ENCODE results near the gene SSNA1.

Gene SSNA1

GRCh38 chr9:137148661-137149060, 39.8 kb upstream of the SSNA1 start:
- H3K27ac ChIP-seq (ENCODE audit: low read length), result no peak overlapping the region
- no peak overlapping the region for H3K9ac ChIP-seq (ENCODE audit: low read depth, low read length)

GRCh38 chr9:137149363-137149762, 39.1 kb upstream of the SSNA1 start:
- Histone ChIP-seq H3K4me2 (ENCODE audit: insufficient read depth, low read length) (no peak overlapping the region), H3K79me2 (ENCODE audit: insufficient read depth, low read length) (no peaks in the 10 kb centered on the region), H3K27me3 (ENCODE audit: insufficient read depth, low read length, poor library complexity) (no peaks in the 10 kb centered on the region), H4K20me1 (ENCODE audit: insufficient read depth, low read length) (no peaks in the 10 kb centered on the region), H3K9ac (ENCODE audit: low read depth, low read length) (no peak overlapping the region), H3K4me1 (ENCODE audit: insufficient read depth, low read length) (no peaks in the 10 kb centered on the region), H2AFZ (ENCODE audit: low read depth, low read length) (no peak overlapping the region), H3K4me3 (ENCODE audit: low read depth in 1 of 2, low read length in 2 of 2) (no peak overlapping the region), H3K36me3 (ENCODE audit: insufficient read depth, low read length) (no peaks in the 10 kb centered on the region), H3K9me3 (ENCODE audit: insufficient read depth, low read length, severe bottlenecking) (no peaks in the 10 kb centered on the region), H3K27ac (ENCODE audit: low read length) (no peak overlapping the region)
- no peak for ATAC-seq (ENCODE audit: insufficient read depth, low read depth)
- DNase-seq, result no peak
- TF ChIP-seq CTCF (IDR thresholded peaks at IDR 0.05; ENCODE audit: borderline replicate concordance, extremely low read depth, low read length, poor library complexity, severe bottlenecking) (no peak), EZH2 (IDR thresholded peaks at IDR 0.05; ENCODE audit: borderline replicate concordance, low read depth, low read length, severe bottlenecking) (no peak)

More at GRCh38 chr9:137148661-137149060, 39.8 kb upstream of the SSNA1 start:
- no peaks in the 10 kb centered on the region for H3K4me1 ChIP-seq (ENCODE audit: insufficient read depth, low read length)
- no peak overlapping the region for H2AFZ ChIP-seq (ENCODE audit: low read depth, low read length)
- no peak overlapping the region for H3K4me2 ChIP-seq (ENCODE audit: insufficient read depth, low read length)
- no peaks in the 10 kb centered on the region for H3K79me2 ChIP-seq (ENCODE audit: insufficient read depth, low read length)
- H3K27me3 ChIP-seq (ENCODE audit: insufficient read depth, low read length, poor library complexity), result no peaks in the 10 kb centered on the region
- H3K4me3 ChIP-seq (ENCODE audit: low read depth in 1 of 2, low read length in 2 of 2), result no peak overlapping the region
- H3K36me3 ChIP-seq (ENCODE audit: insufficient read depth, low read length), result no peaks in the 10 kb centered on the region
- DNase-seq (no peak), ATAC-seq (ENCODE audit: insufficient read depth, low read depth) (no peak)
- H4K20me1 ChIP-seq (ENCODE audit: insufficient read depth, low read length), result no peaks in the 10 kb centered on the region
- H3K9me3 ChIP-seq (ENCODE audit: insufficient read depth, low read length, severe bottlenecking), result no peaks in the 10 kb centered on the region
- no peak for TF ChIP-seq CTCF (IDR thresholded peaks at IDR 0.05; ENCODE audit: borderline replicate concordance, extremely low read depth, low read length, poor library complexity, severe bottlenecking)

- Histone ChIP-seq H3K4me3 (ENCODE audit: low read depth in 1 of 2, low read length in 2 of 2) (no peak overlapping the region), H3K79me2 (ENCODE audit: insufficient read depth, low read length) (no peaks in the 10 kb centered on the region), H2AFZ (ENCODE audit: low read depth, low read length) (no peak overlapping the region), H3K27ac (ENCODE audit: low read length) (no peak overlapping the region), H3K9ac (ENCODE audit: low read depth, low read length) (no peak overlapping the region), H3K27me3 (ENCODE audit: insufficient read depth, low read length, poor library complexity) (no peaks in the 10 kb centered on the region), H4K20me1 (ENCODE audit: insufficient read depth, low read length) (no peaks in the 10 kb centered on the region), H3K9me3 (ENCODE audit: insufficient read depth, low read length, severe bottlenecking) (no peaks in the 10 kb centered on the region), H3K4me1 (ENCODE audit: insufficient read depth, low read length) (no peaks in the 10 kb centered on the region), H3K36me3 (ENCODE audit: insufficient read depth, low read length) (no peaks in the 10 kb centered on the region), H3K4me2 (ENCODE audit: insufficient read depth, low read length) (no peak overlapping the region)
- no peak for ATAC-seq (ENCODE audit: insufficient read depth, low read depth)
- TF ChIP-seq EZH2 (IDR thresholded peaks at IDR 0.05; ENCODE audit: borderline replicate concordance, low read depth, low read length, severe bottlenecking) (no peak), CTCF (IDR thresholded peaks at IDR 0.05; ENCODE audit: borderline replicate concordance, extremely low read depth, low read length, poor library complexity, severe bottlenecking) (no peak)
- DNase-seq, result no peak
Measured at GRCh38 chr9:137149942-137150616, 38.4 kb upstream of the SSNA1 start.

Measured in DND-41 (cell line).